NCI-H1694 treated with DMSO at 0.1 percent for 48 hours (cell line): ENCODE measurements around the gene LRRC36.

ENCODE experiments used
- DNase-seq: peaks from one replicate; lab custom pipeline; 2025; lab: John Stamatoyannopoulos, UW

Gene LRRC36

DNA sequence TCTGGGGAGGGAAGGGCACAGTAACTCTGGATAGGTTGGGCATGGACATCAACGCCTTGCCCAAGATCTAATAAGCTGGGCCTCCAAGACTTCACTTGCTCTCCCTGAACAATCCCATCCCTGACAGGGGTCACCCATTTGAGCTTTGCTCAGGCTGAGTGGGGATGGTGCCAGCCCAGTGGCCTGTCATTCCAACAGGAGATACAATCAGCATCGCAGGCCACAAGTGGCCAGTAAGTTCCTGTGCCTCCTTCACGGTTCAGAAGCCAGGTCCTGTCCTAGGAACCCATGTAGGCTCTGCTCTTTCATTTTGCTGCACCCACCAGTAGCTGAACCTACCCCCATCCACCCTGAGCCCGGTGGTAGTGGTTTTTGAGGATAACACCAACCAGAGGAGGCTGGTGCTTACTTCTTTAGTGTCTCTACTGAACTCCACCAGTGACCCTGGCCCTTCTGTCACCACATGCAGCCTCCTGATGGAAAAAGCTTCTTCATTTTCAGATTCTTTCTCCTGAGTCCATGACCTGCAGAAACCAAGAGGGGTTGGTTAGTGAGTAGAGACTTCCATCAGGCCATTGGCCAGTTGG lies 32.4 kb upstream of the LRRC36 start:
- DNase-seq: no peak

DNA sequence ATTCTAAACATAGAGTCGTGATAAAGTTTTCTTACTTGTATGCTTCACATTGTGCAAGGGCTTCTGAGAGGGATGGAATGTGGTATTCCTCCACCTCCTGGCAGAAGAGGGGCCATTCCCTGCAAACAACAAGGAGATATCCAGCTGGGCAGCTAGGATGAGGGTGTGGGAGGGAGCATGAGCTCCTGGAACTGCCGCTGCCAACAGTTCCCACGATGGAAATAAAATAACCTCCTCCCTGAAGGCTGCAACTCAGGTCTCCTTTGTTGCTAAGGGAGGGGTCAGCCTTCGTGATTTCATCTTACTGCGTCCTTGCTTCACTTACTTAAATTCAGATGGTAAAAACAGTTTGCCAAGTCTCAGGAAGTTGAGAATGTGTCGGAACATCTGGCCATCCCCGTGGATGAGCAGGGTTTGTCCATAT lies 31.7 kb upstream of the LRRC36 start:
- DNase-seq: no peak

DNA sequence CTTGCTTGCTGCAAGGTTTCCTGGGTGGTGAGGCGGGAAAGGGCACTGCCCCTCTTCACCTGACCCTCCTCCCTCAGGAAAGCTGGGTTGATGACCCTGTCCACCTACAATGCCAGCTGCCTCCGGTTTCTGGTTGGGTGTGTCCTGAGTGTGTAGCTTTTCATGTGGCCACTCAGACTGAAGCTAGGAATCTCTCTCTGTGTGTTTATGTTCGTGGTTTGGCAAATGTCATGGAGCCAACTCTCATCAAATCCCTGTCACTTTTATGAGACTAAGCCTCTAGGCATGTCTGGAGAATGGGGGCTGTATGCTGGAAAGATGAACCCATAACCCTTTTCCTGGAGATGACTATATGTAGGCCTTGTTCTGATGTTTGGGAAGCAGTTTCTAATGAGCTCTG lies 30.2 kb upstream of the LRRC36 start:
- no peak for DNase-seq

DNA sequence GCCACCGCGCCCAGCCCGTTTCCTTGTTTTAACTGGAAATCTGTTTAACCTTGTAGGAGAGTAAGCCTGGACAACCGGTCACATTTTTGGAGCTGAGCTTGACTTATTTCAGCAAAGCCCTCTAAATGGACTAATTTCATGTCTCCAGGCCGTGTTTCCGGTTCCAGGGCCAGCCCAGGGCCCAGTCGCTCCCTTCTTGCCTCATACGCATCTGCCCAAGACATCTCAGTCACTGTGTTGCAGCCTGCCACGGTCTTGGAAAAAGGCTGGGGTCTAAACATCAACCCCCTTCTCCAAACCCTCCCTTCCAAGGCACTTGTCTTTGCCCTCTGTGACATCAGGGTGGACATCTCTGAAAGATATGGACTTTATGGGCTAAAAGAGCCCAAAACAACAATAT lies 28.3 kb upstream of the LRRC36 start:
- no peak for DNase-seq

DNA sequence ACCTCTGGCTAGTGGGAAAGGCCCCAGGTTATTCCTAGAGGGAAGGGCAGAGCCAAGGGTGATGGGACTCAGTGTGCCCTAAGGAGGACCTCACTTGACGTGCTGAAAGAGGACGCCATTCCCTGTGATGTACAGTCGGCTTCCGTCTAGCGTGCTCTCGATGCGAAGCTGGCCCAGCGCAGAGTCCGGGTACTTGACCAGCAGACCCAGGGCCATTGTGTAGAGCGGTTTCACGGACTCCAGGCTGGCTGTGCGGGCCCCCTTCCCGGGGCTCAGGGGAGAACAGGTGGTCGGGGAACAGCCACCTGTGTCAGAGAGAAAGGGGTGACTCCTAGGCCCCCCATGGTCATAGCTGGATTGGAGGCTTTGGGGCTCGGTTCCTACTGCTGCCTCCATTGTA lies 27.3 kb upstream of the LRRC36 start:
- DNase-seq: no peak

DNA sequence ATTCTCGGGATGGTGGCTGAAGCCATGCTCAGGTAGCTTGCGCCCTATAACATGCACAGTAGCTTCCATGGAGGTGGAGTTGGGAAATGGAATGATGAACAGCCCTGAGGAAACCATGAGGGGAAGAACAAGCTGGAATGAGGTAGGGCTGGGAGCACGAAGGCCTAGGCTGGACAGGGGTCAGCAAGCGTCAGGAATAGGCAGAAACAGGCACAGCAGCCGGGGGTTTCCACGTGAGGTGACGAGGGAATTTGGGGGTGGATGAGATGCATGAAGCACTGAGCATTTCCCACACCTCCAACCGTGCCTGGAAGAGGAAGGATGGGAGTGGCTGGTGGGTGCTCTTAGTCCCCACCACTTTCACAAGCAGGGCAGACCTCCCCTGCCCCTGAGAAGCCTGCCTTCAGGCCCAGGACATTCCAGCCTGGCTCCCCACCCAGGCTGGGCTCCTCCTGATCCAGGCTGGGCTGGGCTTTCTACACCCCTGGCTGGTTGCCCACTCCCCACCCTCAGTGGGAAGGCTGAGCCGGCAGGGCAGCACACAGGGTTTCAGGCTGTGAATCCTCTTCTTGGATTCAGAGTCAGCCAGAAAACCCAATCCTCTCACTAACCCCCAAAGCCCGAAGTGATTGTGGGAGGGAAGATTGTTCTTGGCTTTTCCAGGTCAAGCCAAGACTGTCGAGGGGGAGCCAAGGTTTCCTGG lies 25.4 kb upstream of the LRRC36 start:
- no peak for DNase-seq

DNA sequence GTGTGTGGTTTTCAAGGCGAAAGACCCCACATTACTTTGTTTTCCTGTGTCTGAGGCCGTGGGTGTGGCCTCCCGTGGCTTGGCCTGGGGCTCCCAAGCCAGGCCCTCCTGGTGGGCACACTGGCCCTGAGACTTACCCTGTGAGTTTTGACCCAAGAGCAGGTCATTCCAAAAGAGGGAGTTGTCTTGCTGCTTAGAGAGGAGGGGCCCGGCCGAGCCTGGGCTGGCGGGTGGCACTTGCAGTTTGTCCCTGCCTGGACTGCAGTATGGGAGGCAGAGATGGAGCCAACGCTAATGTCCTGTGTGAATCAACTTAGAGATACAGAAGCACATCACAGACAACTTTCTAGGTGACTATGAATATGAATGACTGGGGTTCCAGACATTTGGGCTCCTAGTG lies 24.5 kb upstream of the LRRC36 start:
- DNase-seq: no peak

DNA sequence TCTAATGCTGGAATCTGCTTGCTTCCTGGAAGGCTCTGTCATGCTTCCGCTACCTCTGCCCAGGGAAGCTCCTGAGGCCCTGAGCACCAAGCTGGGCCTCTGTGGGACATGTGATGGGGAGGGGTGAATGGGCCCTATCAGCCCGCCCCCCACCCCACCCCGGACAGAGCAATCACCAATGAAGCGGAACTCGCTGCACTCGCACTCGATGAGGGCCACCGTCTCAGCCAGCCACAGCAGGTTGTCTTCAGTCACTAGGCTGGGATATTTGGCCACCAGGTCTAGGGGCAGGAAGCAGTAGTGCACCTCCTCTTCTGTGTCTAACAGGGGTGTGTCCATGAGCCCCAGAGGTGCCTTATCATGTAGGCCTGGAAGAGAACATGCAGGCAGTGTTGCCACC lies 23.6 kb upstream of the LRRC36 start:
- no peak for DNase-seq

DNA sequence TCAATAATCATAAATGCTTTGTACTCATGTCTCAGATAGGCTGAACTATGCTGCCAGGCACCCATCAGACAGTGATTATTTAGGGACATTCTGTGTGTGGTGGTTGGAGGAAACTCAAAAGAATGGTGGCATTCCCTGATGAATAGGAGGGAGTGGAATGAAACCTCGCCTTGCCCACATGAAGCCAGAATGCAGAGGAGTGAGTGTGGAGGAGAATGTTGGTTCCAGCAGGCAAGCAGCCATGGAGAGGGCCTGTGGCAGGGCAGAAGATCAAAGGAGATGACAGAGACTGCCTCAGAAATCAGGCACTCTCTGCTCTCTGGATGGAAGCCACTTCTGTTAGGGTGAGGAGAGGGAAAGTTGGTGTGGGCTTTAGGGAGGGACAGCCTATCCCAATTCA lies 22.6 kb upstream of the LRRC36 start:
- no peak for DNase-seq

DNA sequence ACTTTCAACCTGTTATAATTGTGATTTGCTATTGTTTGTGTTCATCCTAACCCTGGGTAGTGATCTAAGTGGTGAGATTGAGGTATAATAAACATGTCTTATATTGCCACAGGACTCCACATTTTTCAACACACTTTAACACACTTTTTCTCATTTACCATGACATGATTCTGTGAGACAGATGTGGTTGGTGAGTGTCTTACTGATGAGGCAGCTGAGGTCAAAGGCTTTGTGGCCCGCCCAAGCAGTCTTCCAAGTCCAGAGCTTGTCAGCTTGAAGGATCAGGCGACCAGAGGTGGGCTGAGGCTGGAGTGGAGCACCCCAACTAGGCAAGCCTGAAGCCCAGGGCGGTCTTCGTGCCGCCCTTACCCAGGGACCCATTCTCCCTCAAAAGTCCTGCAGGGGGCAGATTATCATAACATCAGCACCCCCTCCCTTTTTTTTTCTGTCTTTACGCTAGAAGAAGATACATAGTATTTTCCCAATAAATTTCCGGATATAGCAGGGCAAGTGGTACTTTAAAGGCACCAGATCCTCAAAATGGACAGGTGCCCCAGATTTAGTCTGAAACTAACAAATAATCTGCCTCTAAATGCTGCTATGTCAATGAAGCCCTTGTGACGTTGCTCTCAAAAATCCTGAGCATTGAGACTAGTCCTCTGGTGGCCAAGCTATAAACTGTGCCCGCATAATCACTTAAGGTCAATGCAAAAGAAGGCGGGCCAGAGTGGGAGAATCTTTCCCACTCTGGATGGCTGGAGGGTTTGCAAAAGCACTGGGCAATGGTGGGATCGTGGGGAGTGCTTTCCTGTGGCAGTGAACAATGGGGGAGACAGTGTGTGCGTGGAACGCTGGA lies 21.2 kb upstream of the LRRC36 start:
- DNase-seq: no peak

DNA sequence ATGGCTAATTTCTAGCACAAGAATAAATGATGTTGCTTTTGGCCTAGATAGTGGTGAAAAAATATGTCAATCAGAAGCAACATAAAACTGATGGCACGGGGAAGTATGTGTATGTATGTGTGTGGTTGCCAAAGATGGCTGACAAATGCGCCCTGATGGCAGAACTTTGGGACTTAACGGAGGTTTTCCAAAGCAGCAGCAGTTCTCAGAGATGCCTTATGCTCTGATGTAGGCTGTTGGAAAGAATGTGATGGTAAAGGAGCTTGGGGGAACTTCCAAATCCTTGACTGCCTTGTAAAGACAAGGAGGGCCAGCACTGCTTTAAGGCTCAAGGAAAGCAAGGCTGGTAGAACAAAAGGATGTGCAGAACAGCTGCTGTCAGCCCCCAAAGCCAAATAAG lies 16.1 kb upstream of the LRRC36 start:
- no peak for DNase-seq

DNA sequence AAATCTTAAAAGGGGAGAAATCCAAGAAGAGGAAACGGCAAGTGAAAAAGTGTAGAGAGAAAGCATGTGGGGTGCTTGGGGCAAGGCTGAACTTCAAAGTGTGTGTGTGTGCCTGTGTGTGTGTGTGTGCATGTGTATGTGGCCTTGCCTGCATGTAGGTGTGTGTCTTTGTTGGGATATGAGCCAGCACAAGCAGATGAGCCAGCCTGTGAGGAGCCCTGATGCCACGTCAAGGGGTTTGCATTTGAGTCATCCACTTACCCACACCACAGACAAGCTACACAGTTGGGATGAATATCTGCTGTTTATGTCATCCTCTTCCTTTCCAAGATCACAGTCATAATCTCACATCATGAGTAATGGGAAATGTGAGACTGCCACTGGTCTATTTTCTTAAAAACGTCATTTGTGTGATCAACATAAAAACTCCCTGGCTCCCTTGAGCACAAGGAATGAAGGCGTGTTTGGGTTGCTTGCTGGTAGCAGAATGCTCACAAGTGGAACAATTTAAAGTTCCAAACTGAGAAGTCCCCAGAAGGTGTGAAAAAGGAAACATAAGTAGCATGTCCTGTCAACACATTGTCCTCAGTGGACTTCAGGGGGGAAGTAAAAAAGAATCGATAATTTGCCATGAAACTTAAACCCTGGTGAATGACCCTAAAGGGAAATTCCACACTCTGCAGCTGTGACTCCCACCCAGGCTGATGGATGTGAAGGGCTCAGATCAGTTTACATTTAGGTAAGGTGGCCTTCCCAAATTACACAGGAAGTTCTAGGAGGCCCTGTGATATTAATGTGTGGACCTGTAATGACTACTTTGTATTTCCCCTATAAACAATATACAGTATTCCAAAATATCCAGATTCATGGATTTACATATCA lies 14.8 kb upstream of the LRRC36 start:
- DNase-seq: no peak

DNA sequence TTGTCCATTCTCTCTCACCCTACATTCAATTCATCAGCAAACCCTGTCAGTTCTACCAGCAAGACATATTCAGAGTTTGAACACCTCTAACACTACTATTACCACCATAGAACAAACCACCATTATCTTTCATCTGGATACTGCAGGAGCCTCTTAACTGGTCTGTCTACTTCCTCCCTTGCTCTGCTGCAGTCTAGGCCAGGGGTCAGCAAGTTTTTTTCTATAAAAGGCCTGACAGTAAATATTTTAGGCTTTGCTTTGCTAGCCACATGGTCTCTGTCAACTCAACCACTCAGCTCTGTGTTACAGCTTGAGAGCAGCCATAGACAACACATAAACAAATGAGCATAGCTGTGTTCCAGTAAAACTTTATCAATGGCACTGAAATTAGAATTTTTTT lies 13.9 kb upstream of the LRRC36 start:
- no peak for DNase-seq

DNA sequence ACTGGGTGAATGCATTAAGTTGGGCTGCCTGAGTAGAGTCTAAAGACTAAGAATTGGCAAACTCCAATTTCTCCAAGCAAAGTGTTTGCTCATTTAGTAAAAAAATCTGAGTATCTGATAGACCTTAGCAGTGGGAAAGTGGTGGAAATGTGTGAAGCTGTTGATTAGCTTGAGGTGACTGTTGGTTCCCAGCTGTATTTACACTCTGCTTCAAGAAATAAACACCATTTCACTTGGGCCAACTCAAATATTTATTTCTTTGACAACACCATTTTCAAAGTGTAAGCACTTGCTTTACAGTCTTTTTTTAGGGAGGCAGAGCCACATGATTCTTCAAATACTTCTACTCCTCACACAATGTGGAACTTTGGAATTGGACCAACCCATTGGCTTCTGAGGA lies 8.8 kb upstream of the LRRC36 start:
- DNase-seq: no peak

DNA sequence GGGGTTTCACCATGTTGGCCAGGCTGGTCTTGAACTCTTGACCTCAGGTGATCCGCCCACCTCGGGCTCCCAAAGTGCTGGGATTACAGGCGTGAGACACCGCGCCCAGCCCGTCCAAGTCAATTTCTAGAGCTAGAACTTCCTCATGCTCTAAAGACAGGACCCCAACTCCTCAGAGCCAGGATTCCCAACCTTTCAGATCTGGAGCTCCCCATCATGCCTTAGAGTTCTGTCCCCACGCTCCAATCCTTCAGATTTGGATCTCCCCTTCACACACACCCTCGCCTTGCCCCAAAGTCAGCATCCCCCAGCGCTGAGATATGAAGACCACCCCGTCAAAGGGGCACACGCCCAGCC lies 522 bp upstream of the LRRC36 start:
- DNase-seq: no peak

DNA sequence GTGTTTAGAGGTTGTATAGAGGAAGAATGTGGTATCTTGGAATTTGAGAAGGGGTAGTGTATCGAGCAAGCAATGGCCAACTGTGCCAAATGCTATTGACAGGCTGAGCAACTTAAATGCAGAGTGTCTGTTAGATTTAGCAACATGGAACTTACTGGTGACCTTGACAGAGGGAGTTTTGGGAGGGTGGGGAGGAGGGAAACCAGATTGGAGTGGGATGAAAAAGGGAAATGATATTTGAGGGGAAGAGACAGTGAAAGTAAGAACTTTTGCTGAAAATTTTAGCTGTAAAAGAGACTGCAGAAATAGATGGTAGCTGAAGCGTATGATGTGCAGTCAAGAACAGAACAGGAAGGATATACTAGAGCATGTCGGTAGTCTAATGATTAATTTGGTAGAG lies 1.1 kb downstream of the LRRC36 start:
- no peak for DNase-seq

DNA sequence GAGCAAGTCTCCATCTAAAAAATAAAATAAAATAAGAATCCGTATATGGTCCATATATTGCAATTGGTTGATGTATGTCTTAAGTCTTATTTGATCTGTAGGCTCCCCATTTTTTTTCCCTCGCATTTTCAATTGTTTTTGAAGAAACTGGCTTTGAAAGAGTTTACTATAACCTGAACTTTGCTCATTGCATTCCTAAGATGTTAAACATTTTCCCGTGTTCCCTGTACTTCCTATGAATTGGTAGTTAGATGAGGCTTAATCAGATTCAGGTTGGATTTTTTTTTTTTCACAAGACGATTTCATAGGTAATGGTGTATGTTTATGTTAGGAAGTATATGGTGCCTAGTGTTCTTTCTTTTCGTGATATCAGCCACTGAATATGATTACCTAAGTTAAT lies 3.3 kb downstream of the LRRC36 start:
- no peak for DNase-seq

DNA sequence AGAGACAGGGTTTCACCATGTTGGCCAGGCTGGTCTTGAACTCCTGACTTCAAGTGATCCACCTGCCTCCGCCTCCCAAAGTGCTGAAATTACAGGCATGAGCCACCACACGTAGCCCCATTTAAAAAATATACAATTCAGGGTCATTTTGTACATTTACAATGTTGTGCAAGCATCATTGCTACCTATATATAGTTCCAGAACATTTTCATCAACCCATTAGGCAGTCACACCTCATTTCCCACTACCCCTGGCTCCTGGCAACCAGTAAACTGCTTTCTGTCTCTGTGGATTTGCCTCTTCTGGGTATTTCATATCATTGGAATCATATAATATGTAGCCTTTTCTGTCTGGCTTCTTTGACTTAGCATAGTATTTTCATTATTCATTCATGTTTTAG lies 6.7 kb downstream of the LRRC36 start:
- no peak for DNase-seq

DNA sequence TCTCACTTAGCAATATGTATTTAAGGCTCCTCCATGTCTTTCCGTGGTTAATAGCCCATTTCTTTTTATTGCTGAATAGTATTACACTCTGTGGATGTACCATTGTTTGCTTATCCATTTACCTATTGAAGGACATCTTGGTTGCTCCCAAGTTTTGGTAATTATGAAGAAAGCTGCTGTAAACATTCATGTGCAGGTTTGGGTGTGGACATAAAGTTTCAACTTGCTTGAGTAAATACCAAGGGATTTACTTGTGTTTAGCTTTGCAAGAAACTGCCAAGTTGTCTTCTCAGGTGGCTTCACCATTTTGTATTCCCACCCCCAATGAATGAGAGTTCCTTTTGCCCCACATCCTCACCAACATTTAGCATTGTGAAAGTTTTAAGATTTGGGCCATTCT lies 9.5 kb downstream of the LRRC36 start:
- DNase-seq: no peak

DNA sequence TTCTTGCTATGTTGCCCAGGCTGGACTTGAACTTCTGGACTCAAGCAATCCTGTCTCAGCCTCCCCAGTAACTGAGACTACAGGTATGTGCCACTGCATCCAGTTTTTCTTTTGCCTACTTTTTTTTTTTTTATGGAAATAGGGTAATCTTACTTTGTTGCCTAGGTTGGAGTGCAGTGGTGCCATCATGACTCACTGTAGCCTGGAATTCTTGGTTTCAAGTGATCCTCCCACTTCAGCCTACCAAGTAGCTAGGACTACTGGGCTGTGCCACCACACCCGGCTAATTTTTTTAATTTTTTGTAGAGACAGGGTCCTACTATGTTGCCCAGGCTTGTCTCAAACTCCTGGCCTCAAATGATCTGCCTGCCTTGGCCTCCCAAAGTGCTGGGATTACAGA lies 10.0 kb downstream of the LRRC36 start:
- no peak for DNase-seq

DNA sequence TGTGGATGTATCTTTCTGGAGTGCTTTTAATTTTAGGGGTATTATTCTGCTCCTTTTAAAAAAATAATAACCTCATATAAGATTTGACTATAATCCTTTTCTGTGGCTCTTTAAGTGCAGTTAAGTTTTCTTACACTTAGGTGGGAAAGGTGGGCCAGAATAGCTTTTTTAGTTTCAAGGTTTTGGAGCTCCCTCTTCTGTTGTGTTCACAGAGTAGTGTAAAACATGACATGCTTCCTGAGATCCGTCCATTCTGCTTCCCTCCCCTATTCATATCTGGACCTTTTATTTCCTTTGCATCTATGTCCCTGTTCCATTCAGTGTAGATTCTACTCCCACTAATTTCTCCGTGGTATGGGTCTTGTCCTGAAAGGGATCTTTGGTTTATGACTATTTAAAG lies 12.8 kb downstream of the LRRC36 start:
- peak; percentile 1 for DNase-seq

DNA sequence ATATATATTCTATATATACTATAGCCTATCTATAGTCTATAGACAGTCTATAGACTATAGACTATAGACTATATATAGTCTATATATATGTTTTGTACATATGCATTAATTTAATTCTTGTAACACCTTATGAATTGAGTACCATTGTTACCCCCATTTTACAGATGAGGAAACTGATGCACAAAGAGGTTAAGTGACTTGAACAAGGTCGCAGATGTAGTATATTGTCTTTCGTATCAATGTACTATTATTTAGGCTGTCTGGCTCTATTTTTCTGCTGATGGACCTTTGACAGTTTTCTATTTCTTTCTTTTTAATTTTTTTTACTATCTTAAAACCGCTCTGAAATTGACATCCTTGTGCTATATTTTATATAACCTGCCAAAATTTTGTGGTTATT lies 14.6 kb downstream of the LRRC36 start:
- no peak for DNase-seq
